GM23338 (cell line): ENCODE measurements around the gene OR8G1. TPM values are rescaled to one million over a fixed set of nuclear protein-coding genes. Genes with fewer than 3 reads are reported as not detected.
A peak's percentile ranks its signal among the peaks of the same experiment; 100 is the strongest.

Experiments
- ATAC-seq: fragments of 200-7000 bp; cut with Tn5 transposase; 3 replicates; pipeline ENCODE4 v1.9.1; 2020
- DNase-seq: peaks from one replicate; pipeline ENCODE4 v3.0.0-alpha.2; 2015; ENCODE audit warnings: low spot score
- H2AFZ ChIP-seq: fragments of 200-600 bp; sonication (generic); 2 replicates; pipeline ENCODE4 v1.8.0; 2016; ENCODE audit warnings: antibody characterized with exemption, mild to moderate bottlenecking, moderate library complexity
- H3F3A ChIP-seq: fragments of 200-600 bp; sonication (generic); replicated peaks from 2 replicates; pipeline ENCODE4 v1.8.0; 2017; ENCODE audit warnings: antibody characterized with exemption, mixed run types, low read depth
- H3K27ac ChIP-seq: fragments of 200-600 bp; sonication (generic); 2 replicates; pipeline ENCODE4 v1.6.1; 2016; ENCODE audit warnings: low read depth
- H3K27me3 ChIP-seq: fragments of 200-600 bp; sonication (generic); 2 replicates; pipeline ENCODE4 v1.8.0; 2016; ENCODE audit warnings: mild to moderate bottlenecking, mixed run types, moderate library complexity; ENCODE audit not compliant: insufficient read depth
- H3K36me3 ChIP-seq: fragments of 200-600 bp; sonication (generic); 2 replicates; pipeline ENCODE4 v1.8.0; 2016; ENCODE audit warnings: mild to moderate bottlenecking; ENCODE audit not compliant: insufficient read depth
- H3K4me1 ChIP-seq: fragments of 200-600 bp; sonication (generic); 2 replicates; pipeline ENCODE4 v1.8.0; 2016; ENCODE audit warnings: mild to moderate bottlenecking, moderate library complexity; ENCODE audit not compliant: insufficient read depth
- H3K4me2 ChIP-seq: fragments of 200-600 bp; sonication (generic); 2 replicates; pipeline ENCODE4 v1.7.1; 2017; ENCODE audit warnings: mixed run types
- H3K4me3 ChIP-seq: fragments of 200-600 bp; sonication (generic); 2 replicates; pipeline ENCODE4 v1.6.1; 2016; ENCODE audit warnings: mixed run types
- H3K79me2 ChIP-seq: fragments of 200-600 bp; sonication (generic); replicated peaks from 2 replicates; pipeline ENCODE4 v1.8.0; 2017; ENCODE audit warnings: mild to moderate bottlenecking; ENCODE audit not compliant: insufficient read depth
- H3K9me2 ChIP-seq: fragments of 200-600 bp; sonication (generic); 2 replicates; pipeline ENCODE4 v1.8.0; 2017; ENCODE audit not compliant: insufficient read depth
- H4K20me1 ChIP-seq: fragments of 200-600 bp; sonication (generic); replicated peaks from 2 replicates; pipeline ENCODE4 v1.8.0; 2017; ENCODE audit warnings: mild to moderate bottlenecking; ENCODE audit not compliant: insufficient read depth
- H3K27ac Mint-ChIP-seq: 2 replicates; pipeline ENCODE4 v1.8.0; 2020; ENCODE audit warnings: inconsistent platforms, mild to moderate bottlenecking, moderate library complexity, mixed read lengths
- H3K27me3 Mint-ChIP-seq: 3 replicates; pipeline ENCODE4 v1.8.0; 2022; ENCODE audit warnings: low read depth, mild to moderate bottlenecking, moderate library complexity, mixed read lengths, inconsistent platforms; ENCODE audit not compliant: insufficient read depth, poor library complexity
- H3K36me3 Mint-ChIP-seq: 3 replicates; pipeline ENCODE4 v1.8.0; 2021; ENCODE audit warnings: low read depth, mild to moderate bottlenecking, inconsistent platforms, moderate library complexity, mixed read lengths
- H3K4me1 Mint-ChIP-seq: 3 replicates; pipeline ENCODE4 v1.8.0; 2020; ENCODE audit warnings: mild to moderate bottlenecking, inconsistent platforms, mixed read lengths
- H3K4me3 Mint-ChIP-seq: 3 replicates; pipeline ENCODE4 v1.8.0; 2021; ENCODE audit warnings: moderate library complexity, mild to moderate bottlenecking, inconsistent platforms, mixed read lengths
- H3K9me3 Mint-ChIP-seq: 3 replicates; pipeline ENCODE4 v1.8.0; 2020; ENCODE audit warnings: moderate library complexity, mild to moderate bottlenecking, inconsistent platforms, mixed read lengths
- CREB1 ChIP-seq: fragments of 250-450 bp; sonication (Bioruptor Pico); IDR thresholded peaks from 2 replicates; pipeline ENCODE4 v1.5.0; 2020; ENCODE audit warnings: low read depth, mild to moderate bottlenecking, moderate library complexity
- EZH2 ChIP-seq: fragments of 200-600 bp; sonication (generic); IDR thresholded peaks from one replicate; pipeline ENCODE4 v1.8.0; 2017; ENCODE audit warnings: antibody characterized with exemption, mild to moderate bottlenecking, low read depth; ENCODE audit not compliant: unreplicated experiment
- EZH2phosphoT487 ChIP-seq: fragments of 200-600 bp; sonication (generic); IDR thresholded peaks from one replicate; pipeline ENCODE4 v1.8.1; 2018; ENCODE audit warnings: antibody characterized with exemption; ENCODE audit not compliant: unreplicated experiment
- JUNB ChIP-seq: IDR thresholded peaks from one replicate; pipeline ENCODE4 v1.6.1; 2016; ENCODE audit warnings: antibody characterized with exemption; ENCODE audit not compliant: unreplicated experiment
- NANOG ChIP-seq: IDR thresholded peaks from 2 replicates; pipeline ENCODE4 v1.6.1; 2016; ENCODE audit warnings: antibody characterized with exemption, borderline replicate concordance
- POLR2AphosphoS5 ChIP-seq: IDR thresholded peaks from 2 replicates; pipeline ENCODE4 v1.6.1; 2016; ENCODE audit warnings: antibody characterized with exemption, low read depth
- STAT1 ChIP-seq: IDR thresholded peaks from one replicate; pipeline ENCODE4 v1.6.1; 2016; ENCODE audit warnings: antibody characterized with exemption; ENCODE audit not compliant: unreplicated experiment
- ZNF114 ChIP-seq: fragments of 250-450 bp; sonication (Bioruptor Pico); IDR thresholded peaks from 2 replicates; pipeline ENCODE4 v1.5.0; 2020; ENCODE audit warnings: mild to moderate bottlenecking, moderate library complexity
- ZNF331 ChIP-seq: fragments of 250-450 bp; sonication (Bioruptor Pico); IDR thresholded peaks from 2 replicates; pipeline ENCODE4 v1.5.0; 2020; ENCODE audit warnings: low read depth, mild to moderate bottlenecking, moderate library complexity
- polyA plus RNA-seq: library from polyadenylated mRNA; unstranded; fragments of >200 nt; fragmentation: Nextera tagmentation; extraction: Ambion mirVana; gene quantifications from 2 replicates; pipeline ENCODE4 v1.2.1, GENCODE V29; 2016
- total RNA-seq: library from RNA; depleted of rRNA; stranded (reverse); fragments of >200 nt; shearing (Covaris generic); gene quantifications from 2 replicates; pipeline ENCODE4 v1.2.3, GENCODE V29; 2014
- TF ChIP-seq, protein P1 (sequence below): IDR thresholded peaks from 2 replicates; pipeline ENCODE4 v1.6.1; 2016; ENCODE audit warnings: antibody characterized with exemption
- TF ChIP-seq, protein P2 (sequence below): fragments of 250-450 bp; sonication (Bioruptor Pico); IDR thresholded peaks from 2 replicates; pipeline ENCODE4 v1.5.0; 2020; ENCODE audit warnings: mild to moderate bottlenecking, moderate library complexity
- TF ChIP-seq, protein P3 (sequence below): IDR thresholded peaks from one replicate; pipeline ENCODE4 v1.6.1; 2018; ENCODE audit warnings: antibody characterized with exemption; ENCODE audit not compliant: unreplicated experiment
- TF ChIP-seq, protein P4 (sequence below), 2 experiments: fragments of 200-600 bp in 1 of 2; sonication (generic) in 1 of 2; conservative IDR thresholded peaks; 2 replicates each; pipeline versions ENCODE4 v1.5.1 to v1.6.1; 2016 to 2017; ENCODE audit warnings: antibody characterized with exemption in 2 of 2, low read depth in 2 of 2, mild to moderate bottlenecking in 2 of 2, moderate library complexity in 1 of 2

Gene OR8G1
- total and polyA plus RNA-seq, 2 experiments from 2014 or later, result not detected

DNA sequence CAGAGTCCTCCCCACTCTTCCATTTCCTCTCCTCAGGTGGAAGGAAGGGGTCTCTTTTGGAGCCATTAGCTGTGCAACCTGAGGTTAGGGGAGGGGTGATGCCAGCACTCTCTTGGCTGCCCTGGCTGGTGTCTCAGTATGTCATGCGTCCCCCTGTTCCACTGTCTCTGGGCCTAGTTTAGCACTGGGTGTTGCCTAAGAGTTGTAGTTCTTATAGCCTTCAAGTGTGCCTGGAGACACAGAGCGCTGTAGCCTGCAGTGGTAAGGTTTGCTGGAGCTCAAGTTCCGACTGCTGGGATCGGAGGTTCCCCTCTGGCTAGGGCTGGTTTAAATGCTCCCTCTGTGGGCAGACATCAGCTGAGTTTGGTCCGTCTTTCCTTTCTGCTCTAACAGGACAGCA is 36.9 kb upstream of the OR8G1 start (continued):
- no peak for TF ChIP-seq STAT1

DNA sequence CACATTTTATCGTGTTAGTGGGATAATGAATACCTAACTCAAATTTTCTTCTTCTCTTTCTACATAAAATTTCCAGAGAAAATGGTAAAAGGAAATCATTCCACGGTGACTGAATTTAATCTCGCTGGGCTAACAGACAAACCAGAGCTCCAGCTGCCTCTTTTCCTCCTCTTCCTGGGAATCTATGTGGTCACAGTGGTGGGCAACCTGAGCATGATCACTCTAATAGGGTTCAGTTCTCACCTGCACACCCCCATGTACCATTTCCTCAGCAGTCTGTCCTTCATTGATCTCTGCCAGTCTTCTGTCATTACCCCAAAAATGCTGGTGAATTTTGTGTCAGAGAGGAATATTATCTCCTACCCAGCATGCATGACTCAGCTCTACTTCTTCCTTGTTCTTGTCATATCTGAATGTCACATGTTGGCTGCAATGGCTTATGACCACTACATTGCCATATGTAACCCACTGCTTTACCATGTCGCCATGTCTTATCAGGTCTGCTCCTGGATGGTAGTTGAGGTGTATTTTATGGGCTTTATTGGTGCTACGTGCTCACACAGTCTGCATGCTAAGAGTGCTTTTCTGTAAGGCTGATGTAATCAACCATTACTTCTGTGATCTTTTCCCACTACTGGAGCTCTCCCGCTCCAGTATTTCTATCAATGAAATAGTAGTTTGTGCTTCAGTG is 33.6 kb upstream of the OR8G1 start:
- Mint-ChIP-seq H3K27ac (peak overlapping the region; percentile 8; the same call in 1 of the 2 replicates), H3K4me1 (no peaks in the 10 kb centered on the region), H3K9me3 (no peaks in the 10 kb centered on the region), H3K4me3 (no peak overlapping the region), H3K36me3 (no peaks in the 10 kb centered on the region), H3K27me3 (no peaks in the 10 kb centered on the region)
- Histone ChIP-seq H3K36me3 (no peaks in the 10 kb centered on the region), H3K4me2 (no peak overlapping the region), H3K27me3 (no peaks in the 10 kb centered on the region), H3K9me2 (no peaks in the 10 kb centered on the region), H4K20me1 (no peaks in the 10 kb centered on the region), H3K4me3 (no peak overlapping the region), H3K27ac (no peak overlapping the region), H2AFZ (no peak overlapping the region), H3K79me2 (no peaks in the 10 kb centered on the region), H3F3A (no peaks in the 10 kb centered on the region), H3K4me1 (no peaks in the 10 kb centered on the region)
- DNase-seq (no peak), ATAC-seq (no peak)
- TF ChIP-seq JUNB, result no peak
- TF ChIP-seq ZNF114 (CRISPR knock-in tag), result no peak
- no peak for TF ChIP-seq POLR2AphosphoS5
- TF ChIP-seq CREB1 (CRISPR knock-in tag), result no peak
- no peak for TF ChIP-seq STAT1
- no peak for TF ChIP-seq ZNF331
- TF ChIP-seq, protein P1, sequence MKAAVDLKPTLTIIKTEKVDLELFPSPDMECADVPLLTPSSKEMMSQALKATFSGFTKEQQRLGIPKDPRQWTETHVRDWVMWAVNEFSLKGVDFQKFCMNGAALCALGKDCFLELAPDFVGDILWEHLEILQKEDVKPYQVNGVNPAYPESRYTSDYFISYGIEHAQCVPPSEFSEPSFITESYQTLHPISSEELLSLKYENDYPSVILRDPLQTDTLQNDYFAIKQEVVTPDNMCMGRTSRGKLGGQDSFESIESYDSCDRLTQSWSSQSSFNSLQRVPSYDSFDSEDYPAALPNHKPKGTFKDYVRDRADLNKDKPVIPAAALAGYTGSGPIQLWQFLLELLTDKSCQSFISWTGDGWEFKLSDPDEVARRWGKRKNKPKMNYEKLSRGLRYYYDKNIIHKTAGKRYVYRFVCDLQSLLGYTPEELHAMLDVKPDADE, result no peak
- TF ChIP-seq, protein P2, sequence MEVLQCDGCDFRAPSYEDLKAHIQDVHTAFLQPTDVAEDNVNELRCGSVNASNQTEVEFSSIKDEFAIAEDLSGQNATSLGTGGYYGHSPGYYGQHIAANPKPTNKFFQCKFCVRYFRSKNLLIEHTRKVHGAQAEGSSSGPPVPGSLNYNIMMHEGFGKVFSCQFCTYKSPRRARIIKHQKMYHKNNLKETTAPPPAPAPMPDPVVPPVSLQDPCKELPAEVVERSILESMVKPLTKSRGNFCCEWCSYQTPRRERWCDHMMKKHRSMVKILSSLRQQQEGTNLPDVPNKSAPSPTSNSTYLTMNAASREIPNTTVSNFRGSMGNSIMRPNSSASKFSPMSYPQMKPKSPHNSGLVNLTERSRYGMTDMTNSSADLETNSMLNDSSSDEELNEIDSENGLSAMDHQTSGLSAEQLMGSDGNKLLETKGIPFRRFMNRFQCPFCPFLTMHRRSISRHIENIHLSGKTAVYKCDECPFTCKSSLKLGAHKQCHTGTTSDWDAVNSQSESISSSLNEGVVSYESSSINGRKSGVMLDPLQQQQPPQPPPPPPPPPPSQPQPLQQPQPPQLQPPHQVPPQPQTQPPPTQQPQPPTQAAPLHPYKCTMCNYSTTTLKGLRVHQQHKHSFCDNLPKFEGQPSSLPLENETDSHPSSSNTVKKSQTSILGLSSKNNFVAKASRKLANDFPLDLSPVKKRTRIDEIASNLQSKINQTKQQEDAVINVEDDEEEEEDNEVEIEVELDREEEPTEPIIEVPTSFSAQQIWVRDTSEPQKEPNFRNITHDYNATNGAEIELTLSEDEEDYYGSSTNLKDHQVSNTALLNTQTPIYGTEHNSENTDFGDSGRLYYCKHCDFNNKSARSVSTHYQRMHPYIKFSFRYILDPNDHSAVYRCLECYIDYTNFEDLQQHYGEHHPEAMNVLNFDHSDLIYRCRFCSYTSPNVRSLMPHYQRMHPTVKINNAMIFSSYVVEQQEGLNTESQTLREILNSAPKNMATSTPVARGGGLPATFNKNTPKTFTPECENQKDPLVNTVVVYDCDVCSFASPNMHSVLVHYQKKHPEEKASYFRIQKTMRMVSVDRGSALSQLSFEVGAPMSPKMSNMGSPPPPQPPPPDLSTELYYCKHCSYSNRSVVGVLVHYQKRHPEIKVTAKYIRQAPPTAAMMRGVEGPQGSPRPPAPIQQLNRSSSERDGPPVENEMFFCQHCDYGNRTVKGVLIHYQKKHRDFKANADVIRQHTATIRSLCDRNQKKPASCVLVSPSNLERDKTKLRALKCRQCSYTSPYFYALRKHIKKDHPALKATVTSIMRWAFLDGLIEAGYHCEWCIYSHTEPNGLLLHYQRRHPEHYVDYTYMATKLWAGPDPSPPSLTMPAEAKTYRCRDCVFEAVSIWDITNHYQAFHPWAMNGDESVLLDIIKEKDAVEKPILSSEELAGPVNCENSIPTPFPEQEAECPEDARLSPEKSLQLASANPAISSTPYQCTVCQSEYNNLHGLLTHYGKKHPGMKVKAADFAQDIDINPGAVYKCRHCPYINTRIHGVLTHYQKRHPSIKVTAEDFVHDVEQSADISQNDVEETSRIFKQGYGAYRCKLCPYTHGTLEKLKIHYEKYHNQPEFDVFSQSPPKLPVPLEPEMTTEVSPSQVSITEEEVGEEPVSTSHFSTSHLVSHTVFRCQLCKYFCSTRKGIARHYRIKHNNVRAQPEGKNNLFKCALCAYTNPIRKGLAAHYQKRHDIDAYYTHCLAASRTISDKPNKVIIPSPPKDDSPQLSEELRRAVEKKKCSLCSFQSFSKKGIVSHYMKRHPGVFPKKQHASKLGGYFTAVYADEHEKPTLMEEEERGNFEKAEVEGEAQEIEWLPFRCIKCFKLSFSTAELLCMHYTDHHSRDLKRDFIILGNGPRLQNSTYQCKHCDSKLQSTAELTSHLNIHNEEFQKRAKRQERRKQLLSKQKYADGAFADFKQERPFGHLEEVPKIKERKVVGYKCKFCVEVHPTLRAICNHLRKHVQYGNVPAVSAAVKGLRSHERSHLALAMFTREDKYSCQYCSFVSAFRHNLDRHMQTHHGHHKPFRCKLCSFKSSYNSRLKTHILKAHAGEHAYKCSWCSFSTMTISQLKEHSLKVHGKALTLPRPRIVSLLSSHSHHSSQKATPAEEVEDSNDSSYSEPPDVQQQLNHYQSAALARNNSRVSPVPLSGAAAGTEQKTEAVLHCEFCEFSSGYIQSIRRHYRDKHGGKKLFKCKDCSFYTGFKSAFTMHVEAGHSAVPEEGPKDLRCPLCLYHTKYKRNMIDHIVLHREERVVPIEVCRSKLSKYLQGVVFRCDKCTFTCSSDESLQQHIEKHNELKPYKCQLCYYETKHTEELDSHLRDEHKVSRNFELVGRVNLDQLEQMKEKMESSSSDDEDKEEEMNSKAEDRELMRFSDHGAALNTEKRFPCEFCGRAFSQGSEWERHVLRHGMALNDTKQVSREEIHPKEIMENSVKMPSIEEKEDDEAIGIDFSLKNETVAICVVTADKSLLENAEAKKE (CRISPR knock-in tag), result no peak
- TF ChIP-seq EZH2, result no peak
- TF ChIP-seq EZH2phosphoT487, result no peak
- TF ChIP-seq, protein P3, sequence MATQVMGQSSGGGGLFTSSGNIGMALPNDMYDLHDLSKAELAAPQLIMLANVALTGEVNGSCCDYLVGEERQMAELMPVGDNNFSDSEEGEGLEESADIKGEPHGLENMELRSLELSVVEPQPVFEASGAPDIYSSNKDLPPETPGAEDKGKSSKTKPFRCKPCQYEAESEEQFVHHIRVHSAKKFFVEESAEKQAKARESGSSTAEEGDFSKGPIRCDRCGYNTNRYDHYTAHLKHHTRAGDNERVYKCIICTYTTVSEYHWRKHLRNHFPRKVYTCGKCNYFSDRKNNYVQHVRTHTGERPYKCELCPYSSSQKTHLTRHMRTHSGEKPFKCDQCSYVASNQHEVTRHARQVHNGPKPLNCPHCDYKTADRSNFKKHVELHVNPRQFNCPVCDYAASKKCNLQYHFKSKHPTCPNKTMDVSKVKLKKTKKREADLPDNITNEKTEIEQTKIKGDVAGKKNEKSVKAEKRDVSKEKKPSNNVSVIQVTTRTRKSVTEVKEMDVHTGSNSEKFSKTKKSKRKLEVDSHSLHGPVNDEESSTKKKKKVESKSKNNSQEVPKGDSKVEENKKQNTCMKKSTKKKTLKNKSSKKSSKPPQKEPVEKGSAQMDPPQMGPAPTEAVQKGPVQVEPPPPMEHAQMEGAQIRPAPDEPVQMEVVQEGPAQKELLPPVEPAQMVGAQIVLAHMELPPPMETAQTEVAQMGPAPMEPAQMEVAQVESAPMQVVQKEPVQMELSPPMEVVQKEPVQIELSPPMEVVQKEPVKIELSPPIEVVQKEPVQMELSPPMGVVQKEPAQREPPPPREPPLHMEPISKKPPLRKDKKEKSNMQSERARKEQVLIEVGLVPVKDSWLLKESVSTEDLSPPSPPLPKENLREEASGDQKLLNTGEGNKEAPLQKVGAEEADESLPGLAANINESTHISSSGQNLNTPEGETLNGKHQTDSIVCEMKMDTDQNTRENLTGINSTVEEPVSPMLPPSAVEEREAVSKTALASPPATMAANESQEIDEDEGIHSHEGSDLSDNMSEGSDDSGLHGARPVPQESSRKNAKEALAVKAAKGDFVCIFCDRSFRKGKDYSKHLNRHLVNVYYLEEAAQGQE, result no peak
- TF ChIP-seq, protein P4, sequence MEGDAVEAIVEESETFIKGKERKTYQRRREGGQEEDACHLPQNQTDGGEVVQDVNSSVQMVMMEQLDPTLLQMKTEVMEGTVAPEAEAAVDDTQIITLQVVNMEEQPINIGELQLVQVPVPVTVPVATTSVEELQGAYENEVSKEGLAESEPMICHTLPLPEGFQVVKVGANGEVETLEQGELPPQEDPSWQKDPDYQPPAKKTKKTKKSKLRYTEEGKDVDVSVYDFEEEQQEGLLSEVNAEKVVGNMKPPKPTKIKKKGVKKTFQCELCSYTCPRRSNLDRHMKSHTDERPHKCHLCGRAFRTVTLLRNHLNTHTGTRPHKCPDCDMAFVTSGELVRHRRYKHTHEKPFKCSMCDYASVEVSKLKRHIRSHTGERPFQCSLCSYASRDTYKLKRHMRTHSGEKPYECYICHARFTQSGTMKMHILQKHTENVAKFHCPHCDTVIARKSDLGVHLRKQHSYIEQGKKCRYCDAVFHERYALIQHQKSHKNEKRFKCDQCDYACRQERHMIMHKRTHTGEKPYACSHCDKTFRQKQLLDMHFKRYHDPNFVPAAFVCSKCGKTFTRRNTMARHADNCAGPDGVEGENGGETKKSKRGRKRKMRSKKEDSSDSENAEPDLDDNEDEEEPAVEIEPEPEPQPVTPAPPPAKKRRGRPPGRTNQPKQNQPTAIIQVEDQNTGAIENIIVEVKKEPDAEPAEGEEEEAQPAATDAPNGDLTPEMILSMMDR (conservative IDR thresholded peaks at IDR 0.05; ENCODE audit: low read depth in 2 of 2), result no peak
- no peak for TF ChIP-seq NANOG
